ENCODE results near the gene ORC5.

Gene ORC5

GRCh38 chr7:104124469-104124868 is 83.3 kb downstream of the ORC5 start:
- DNase-seq = no peak

GRCh38 chr7:104123786-104124185 is 84.0 kb downstream of the ORC5 start:
- no peak for DNase-seq

GRCh38 chr7:104113788-104114187 is 94.0 kb downstream of the ORC5 start:
- DNase-seq = no peak

GRCh38 chr7:104112623-104113022 is 95.2 kb downstream of the ORC5 start:
- no peak for DNase-seq

- DNase-seq = no peak
Measured at GRCh38 chr7:104111271-104111670, 96.5 kb downstream of the ORC5 start.

- DNase-seq = no peak
Measured at GRCh38 chr7:104106108-104106905, 101.5 kb downstream of the ORC5 start.

GRCh38 chr7:104098890-104099289 is 108.9 kb downstream of the ORC5 start:
- no peak for DNase-seq

GRCh38 chr7:104096683-104097082 is 111.1 kb downstream of the ORC5 start:
- no peak for DNase-seq

- no peak for DNase-seq
Measured at GRCh38 chr7:104093127-104093526, 114.7 kb downstream of the ORC5 start.

GRCh38 chr7:104091242-104091641 is 116.6 kb downstream of the ORC5 start:
- no peak for DNase-seq

- DNase-seq = no peak
Measured at GRCh38 chr7:104089612-104090011, 118.2 kb downstream of the ORC5 start.

GRCh38 chr7:104089061-104089460 is 118.8 kb downstream of the ORC5 start:
- no peak for DNase-seq
